Fibroblast of pulmonary artery (primary cell): Measurements from ENCODE around the gene CNTNAP2.

ENCODE experiments used
- DNase-seq: peaks from one replicate; pipeline ENCODE4 v3.0.0-alpha.2; 2010; ENCODE audit warnings: low read depth
- H3K4me3 ChIP-seq: replicated peaks from 2 replicates; pipeline ENCODE4 v1.5.1; 2011; ENCODE audit warnings: low read depth, mild to moderate bottlenecking, control low read depth, low read length, moderate library complexity
- CTCF ChIP-seq: IDR thresholded peaks from 2 replicates; pipeline ENCODE4 v1.5.1; 2011; ENCODE audit warnings: mild to moderate bottlenecking, control low read depth, low read length, inconsistent platforms; ENCODE audit errors: missing control alignments

The CNTNAP2 gene

GRCh38 chr7:146755585-146755984 lies 639.0 kb downstream of the CNTNAP2 start:
- no peak overlapping the region for H3K4me3 ChIP-seq
- no peak for TF ChIP-seq CTCF
- DNase-seq, result no peak

GRCh38 chr7:146764458-146764857 lies 647.9 kb downstream of the CNTNAP2 start:
- TF ChIP-seq CTCF, result no peak
- DNase-seq, result no peak
- H3K4me3 ChIP-seq, result no peak overlapping the region

GRCh38 chr7:146768957-146769356 lies 652.4 kb downstream of the CNTNAP2 start:
- TF ChIP-seq CTCF, result no peak
- H3K4me3 ChIP-seq, result no peak overlapping the region
- no peak for DNase-seq

GRCh38 chr7:146772601-146773000 lies 656.0 kb downstream of the CNTNAP2 start:
- DNase-seq, result no peak
- TF ChIP-seq CTCF, result no peak
- H3K4me3 ChIP-seq, result no peak overlapping the region

GRCh38 chr7:146773506-146773905 lies 656.9 kb downstream of the CNTNAP2 start:
- no peak for TF ChIP-seq CTCF

GRCh38 chr7:146781352-146782116 lies 664.9 kb downstream of the CNTNAP2 start:
- no peak overlapping the region for H3K4me3 ChIP-seq
- TF ChIP-seq CTCF, result no peak
- DNase-seq, result no peak

More at GRCh38 chr7:146773506-146773905, 656.9 kb downstream of the CNTNAP2 start:
- no peak overlapping the region for H3K4me3 ChIP-seq
- DNase-seq, result no peak

- no peak overlapping the region for H3K4me3 ChIP-seq
- no peak for TF ChIP-seq CTCF
- DNase-seq, result no peak
Observed at GRCh38 chr7:146787266-146787665, 670.7 kb downstream of the CNTNAP2 start.
